AG04450 (cell line): ENCODE measurements around the gene KIF3C. TPM values are rescaled to one million over a fixed set of nuclear protein-coding genes. Genes with fewer than 3 reads are reported as not detected.
"Not testable (repeated sequence)": the region's sequence is repeated elsewhere in the genome, so short reads cannot be mapped to it uniquely, and the experiment has no call there.

Experiments used
- CTCF ChIA-PET: fragments of 300-600, 350-600 bp; formaldehyde crosslinking; extraction: SDS; loops from one replicate; lab custom pipeline; 2022; ENCODE audit warnings: antibody characterized with exemption, inconsistent platforms; lab: Charles Lee
- POLR2A ChIA-PET: fragments of 350-600 bp; formaldehyde crosslinking; extraction: SDS; loops from one replicate; lab custom pipeline; 2021; ENCODE audit warnings: antibody characterized with exemption, inconsistent platforms; lab: Yijun Ruan, JAX
- DNase-seq: peaks from one replicate; pipeline ENCODE4 v3.0.0-alpha.2; 2011; ENCODE audit warnings: low read depth, low spot score
- H3K27ac ChIP-seq: one replicate; pipeline ENCODE4 v1.5.1; 2012; ENCODE audit warnings: low read depth, low read length, control low read depth
- H3K27me3 ChIP-seq: one replicate; pipeline ENCODE4 v1.6.0; 2012; ENCODE audit warnings: low read length; ENCODE audit not compliant: control insufficient read depth, insufficient read depth
- H3K4me3 ChIP-seq: 2 replicates; pipeline ENCODE4 v1.5.1; 2011; ENCODE audit warnings: mild to moderate bottlenecking, low read depth, low read length, control low read depth
- H3K9me3 ChIP-seq: 2 replicates; pipeline ENCODE4 v1.5.1; 2012; ENCODE audit warnings: low read length; ENCODE audit not compliant: control insufficient read depth, insufficient read depth
- polyA plus RNA-seq: library from polyadenylated mRNA; depleted of rRNA; stranded (reverse); fragments of >200 nt; gene quantifications from 2 replicates; pipeline ENCODE4 v1.2.3, GENCODE V29; 2011
- TF ChIP-seq, protein P1 (sequence below): IDR thresholded peaks from 2 replicates; pipeline ENCODE4 v1.5.1; 2011; ENCODE audit warnings: low read depth, low read length, control low read depth, inconsistent platforms

Gene KIF3C
- polyA plus RNA-seq, 1 experiment = 8.0 TPM

DNA sequence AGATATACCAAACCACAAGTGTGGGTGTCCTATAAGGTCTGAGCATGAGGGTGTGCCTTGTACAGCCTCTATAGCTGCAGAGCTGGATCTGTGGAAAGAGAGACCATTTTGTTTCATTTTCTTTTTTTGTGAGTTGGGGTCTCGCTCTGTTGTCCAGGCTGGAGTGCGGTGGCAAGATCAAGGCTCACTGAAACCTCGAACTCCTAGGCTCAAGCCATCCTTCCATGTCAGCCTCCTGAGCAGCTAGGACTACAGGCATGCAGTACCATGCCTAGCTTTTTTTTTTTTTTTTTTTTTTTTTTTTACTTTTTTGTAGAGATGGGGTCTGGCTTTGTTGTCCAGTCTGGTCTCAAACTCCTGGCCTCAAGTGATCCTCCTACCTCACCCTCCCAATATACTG lies 10.7 kb downstream of the KIF3C start:
- DNase-seq = no peak
- TF ChIP-seq, protein P1, sequence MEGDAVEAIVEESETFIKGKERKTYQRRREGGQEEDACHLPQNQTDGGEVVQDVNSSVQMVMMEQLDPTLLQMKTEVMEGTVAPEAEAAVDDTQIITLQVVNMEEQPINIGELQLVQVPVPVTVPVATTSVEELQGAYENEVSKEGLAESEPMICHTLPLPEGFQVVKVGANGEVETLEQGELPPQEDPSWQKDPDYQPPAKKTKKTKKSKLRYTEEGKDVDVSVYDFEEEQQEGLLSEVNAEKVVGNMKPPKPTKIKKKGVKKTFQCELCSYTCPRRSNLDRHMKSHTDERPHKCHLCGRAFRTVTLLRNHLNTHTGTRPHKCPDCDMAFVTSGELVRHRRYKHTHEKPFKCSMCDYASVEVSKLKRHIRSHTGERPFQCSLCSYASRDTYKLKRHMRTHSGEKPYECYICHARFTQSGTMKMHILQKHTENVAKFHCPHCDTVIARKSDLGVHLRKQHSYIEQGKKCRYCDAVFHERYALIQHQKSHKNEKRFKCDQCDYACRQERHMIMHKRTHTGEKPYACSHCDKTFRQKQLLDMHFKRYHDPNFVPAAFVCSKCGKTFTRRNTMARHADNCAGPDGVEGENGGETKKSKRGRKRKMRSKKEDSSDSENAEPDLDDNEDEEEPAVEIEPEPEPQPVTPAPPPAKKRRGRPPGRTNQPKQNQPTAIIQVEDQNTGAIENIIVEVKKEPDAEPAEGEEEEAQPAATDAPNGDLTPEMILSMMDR = no peak
- Histone ChIP-seq H3K9me3 (no peaks in the 10 kb centered on the region), H3K4me3 (no peak overlapping the region), H3K27ac (no peak overlapping the region), H3K27me3 (no peaks in the 10 kb centered on the region)
- ChIA-PET CTCF (interaction anchor here (1.0 to 1.7 kb wide), 2 partner anchors 10 to 174 kb away, joined by 3 to 10 read pairs; no protein-coding TSS in a partner anchor), POLR2A (interaction anchor here (0.7 kb wide), 1 partner anchor 63 kb away, joined by 5 read pairs; no protein-coding TSS in a partner anchor)

DNA sequence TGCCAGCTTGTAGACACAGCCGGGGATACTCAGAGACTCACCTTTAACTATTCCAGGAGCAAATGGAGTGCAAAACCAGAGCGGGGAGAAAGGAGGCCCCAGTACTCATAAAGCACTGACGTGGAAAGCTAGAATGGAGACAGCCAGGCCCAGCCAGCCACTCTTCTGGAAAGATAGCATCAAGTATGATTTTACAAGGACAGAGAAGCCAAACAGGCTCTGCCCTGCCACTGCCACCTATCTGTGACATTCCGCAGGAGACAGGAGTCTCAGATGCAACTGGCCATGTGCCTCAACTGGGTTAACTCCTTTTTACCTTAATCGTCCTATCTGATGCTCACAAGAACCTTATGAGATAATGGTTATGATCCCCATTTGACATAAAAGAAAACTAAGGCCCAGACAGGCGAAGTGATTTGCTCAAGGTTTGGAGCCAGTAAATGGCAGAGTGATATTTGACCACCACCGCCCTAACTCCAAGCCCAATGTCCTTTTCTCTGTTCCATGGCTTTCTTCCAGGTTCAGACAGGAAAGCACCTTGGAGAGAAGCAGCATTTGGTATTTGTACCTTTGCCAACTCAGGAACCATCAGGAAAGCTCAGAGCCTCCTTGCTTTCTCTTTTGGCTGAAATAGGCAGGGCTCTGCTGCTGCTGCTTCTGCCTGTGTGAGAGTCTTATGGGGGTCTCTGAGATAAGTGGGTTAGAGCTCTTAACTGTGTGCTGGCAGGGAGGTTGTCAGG lies 15.6 kb downstream of the KIF3C start:
- ChIA-PET CTCF (interaction anchor here (0.7 kb wide), 1 partner anchor 179 kb away, joined by 4 read pairs; no protein-coding TSS in a partner anchor), POLR2A (no interaction called here)
- DNase-seq = no peak
- Histone ChIP-seq H3K27me3 (no peaks in the 10 kb centered on the region), H3K4me3 (no peak overlapping the region), H3K9me3 (no peaks in the 10 kb centered on the region), H3K27ac (no peak overlapping the region)
- TF ChIP-seq, protein P1 = no peak

DNA sequence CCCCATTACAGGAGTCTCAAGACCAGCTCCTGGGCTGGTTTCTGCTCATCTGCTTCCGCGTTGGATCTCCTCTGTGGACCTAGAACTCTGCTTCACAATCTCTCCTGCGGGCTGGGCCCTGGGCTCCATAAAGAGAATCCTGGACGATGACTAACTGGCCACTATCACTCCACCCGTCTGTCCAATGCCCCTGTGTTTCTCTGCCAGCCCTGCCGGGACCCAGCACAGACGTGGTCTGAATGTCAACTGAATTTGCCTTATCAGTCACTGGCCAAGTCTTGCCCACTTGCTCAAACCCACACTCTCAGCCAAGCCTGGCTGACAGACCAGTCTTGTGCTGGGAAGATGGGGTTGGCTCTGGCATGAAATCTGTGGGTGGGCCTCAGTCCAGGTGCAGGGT lies 17.4 kb downstream of the KIF3C start:
- no peaks in the 10 kb centered on the region for H3K27me3 ChIP-seq
- H3K9me3 ChIP-seq = no peaks in the 10 kb centered on the region
- ChIA-PET POLR2A (no interaction called here), CTCF (interaction anchor here (1.5 kb wide), 1 partner anchor 14 kb away, joined by 5 read pairs; no protein-coding TSS in a partner anchor)
- H3K4me3 ChIP-seq = no peak overlapping the region
- TF ChIP-seq, protein P1 = no peak
- no peak overlapping the region for H3K27ac ChIP-seq
- no peak for DNase-seq

- H3K4me3 ChIP-seq = no peak overlapping the region
- no peak for DNase-seq
- H3K9me3 ChIP-seq = no peaks in the 10 kb centered on the region
- H3K27ac ChIP-seq = no peak overlapping the region
- POLR2A ChIA-PET = no interaction called here
- TF ChIP-seq, protein P1 = no peak
- H3K27me3 ChIP-seq = no peaks in the 10 kb centered on the region
- CTCF ChIA-PET = interaction anchor here (1.4 to 3.2 kb wide), 3 partner anchors 10 to 184 kb away, joined by 3 to 22 read pairs (median 14); no protein-coding TSS in a partner anchor
These were observed 21.4 kb downstream of the KIF3C start for GRCh38 chr2:25960920-25961319.

DNA sequence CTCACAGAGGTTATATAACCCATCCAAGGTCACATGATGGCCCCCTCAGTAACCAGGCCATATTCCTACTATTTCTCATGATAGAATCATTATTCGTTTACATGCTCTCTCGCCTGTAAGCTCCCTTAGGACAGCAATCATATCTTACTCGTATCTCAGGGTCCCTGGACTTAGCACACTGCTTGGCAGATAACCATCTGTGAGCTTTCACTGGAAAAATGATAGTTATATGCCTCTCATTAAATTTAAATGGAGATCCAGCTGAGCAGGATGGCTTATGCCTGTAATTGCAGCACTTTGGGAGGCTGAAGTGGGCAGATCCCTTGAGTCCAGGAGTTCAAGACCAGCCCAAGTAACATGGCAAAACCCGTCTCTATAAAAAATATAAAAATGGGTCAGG lies 21.9 kb downstream of the KIF3C start:
- no peaks in the 10 kb centered on the region for H3K27me3 ChIP-seq
- TF ChIP-seq, protein P1 = no peak
- POLR2A ChIA-PET = no interaction called here
- H3K27ac ChIP-seq = no peak overlapping the region
- no peaks in the 10 kb centered on the region for H3K9me3 ChIP-seq
- no peak for DNase-seq
- no peak overlapping the region for H3K4me3 ChIP-seq
- CTCF ChIA-PET = interaction anchor here (0.6 to 3.2 kb wide), 3 partner anchors 10 to 193 kb away, joined by 9 to 22 read pairs (median 14); no protein-coding TSS in a partner anchor

GRCh38 chr2:25958611-25959010 lies 23.7 kb downstream of the KIF3C start:
- H3K27me3 ChIP-seq, H3K27ac ChIP-seq, DNase-seq, H3K9me3 ChIP-seq, POLR2A ChIA-PET, H3K4me3 ChIP-seq: not testable (repeated sequence)
- CTCF ChIA-PET = interaction anchor here (0.9 kb wide), 1 partner anchor 8 kb away, joined by 3 read pairs; no protein-coding TSS in a partner anchor
